HCT116 (cell line): ENCODE results near the gene VSTM2L. TPM values are rescaled to one million over a fixed set of nuclear protein-coding genes. Genes with fewer than 3 reads are reported as not detected.

Experiments used
- ATAC-seq: fragments of 200-7000 bp; cut with Tn5 transposase; 2 replicates; pipeline ENCODE4 v1.9.1; 2020; ENCODE audit warnings: mild to moderate bottlenecking, moderate library complexity
- BruUV-seq: library from RNA; stranded (reverse); fragments of 400-500 nt; replicated peaks from 2 replicates; lab custom pipeline; 2021; lab: Mats Ljungman, UMichigan
- CTCF ChIA-PET: fragments of 300-600 bp; sonication (Branson Sonifier 250); formaldehyde crosslinking; loops from one replicate; lab custom pipeline; 2021; ENCODE audit warnings: antibody characterized with exemption; lab: Charles Lee
- POLR2A ChIA-PET: fragments of 300-600, 350-600 bp; sonication (Branson Sonifier 250); formaldehyde crosslinking; loops from one replicate; lab custom pipeline; 2021; ENCODE audit warnings: antibody characterized with exemption; lab: Charles Lee
- RAD21 ChIA-PET, 2 experiments: fragments of 300-600 bp; sonication (Branson Sonifier 250); formaldehyde crosslinking; loops; one replicate each; lab custom pipeline; 2023; ENCODE audit warnings: low total read pairs in 2 of 2; ENCODE audit not compliant: uncharacterized antibody in 2 of 2, unreplicated experiment in 2 of 2, low non-redundant PET in 1 of 2; lab: Charles Lee
- DNase-seq: peaks from one replicate; pipeline ENCODE4 v3.0.0-alpha.2; 2010; ENCODE audit warnings: low read depth, low spot score
- H2AFZ ChIP-seq: fragments of 200-600 bp; shearing (Covaris generic), sonication (generic); 2 replicates; pipeline ENCODE4 v1.6.1; 2017; ENCODE audit warnings: low read depth, mixed run types, mixed read lengths, antibody characterized with exemption, low read length; ENCODE audit not compliant: poor library complexity, severe bottlenecking
- H3K27ac ChIP-seq: 2 replicates; pipeline ENCODE4 v1.5.1; 2012; ENCODE audit warnings: low read depth, low read length
- H3K27me3 ChIP-seq: fragments of 200-600 bp; sonication (generic); 2 replicates; pipeline ENCODE4 v1.6.1; 2016; ENCODE audit warnings: mixed run types, low read length, mixed read lengths; ENCODE audit not compliant: insufficient read depth
- H3K36me3 ChIP-seq, 2 experiments: fragments of 200-500 bp in 1 of 2; fragments of 200-600 bp in 1 of 2; sonication (Bioruptor generic) in 1 of 2; sonication (generic) in 1 of 2; 2 replicates each; pipeline versions ENCODE4 v1.5.1 to v1.6.1; 2014 to 2016; ENCODE audit warnings: low read length in 2 of 2, inconsistent platforms in 1 of 2, mixed read lengths in 1 of 2, mixed run types in 1 of 2; ENCODE audit not compliant: insufficient read depth in 2 of 2, control insufficient read depth in 1 of 2
- H3K4me1 ChIP-seq, 2 experiments: fragments of 200-600 bp in 1 of 2; sonication (generic) in 1 of 2; 2 replicates each; pipeline versions ENCODE4 v1.5.1 to v1.6.1; 2012 to 2017; ENCODE audit warnings: low read length in 2 of 2, inconsistent platforms in 1 of 2, mild to moderate bottlenecking in 1 of 2, mixed read lengths in 1 of 2, mixed run types in 1 of 2, moderate library complexity in 1 of 2; ENCODE audit not compliant: insufficient read depth in 2 of 2, control insufficient read depth in 1 of 2
- H3K4me2 ChIP-seq: fragments of 200-600 bp; sonication (generic); 2 replicates; pipeline ENCODE4 v1.6.1; 2017; ENCODE audit warnings: mixed run types, low read length, mixed read lengths
- H3K4me3 ChIP-seq, 2 experiments: fragments of 200-600 bp in 1 of 2; sonication (generic) in 1 of 2; replicated peaks in 1 of 2; 2 replicates each; pipeline ENCODE4 v1.5.1; 2011 to 2016; ENCODE audit warnings: low read length in 2 of 2, control low read depth in 1 of 2, low read depth in 1 of 2, mild to moderate bottlenecking in 1 of 2, mixed read lengths in 1 of 2, mixed run types in 1 of 2
- H3K79me2 ChIP-seq: fragments of 200-600 bp; sonication (generic); 2 replicates; pipeline ENCODE4 v1.6.1; 2017; ENCODE audit warnings: mild to moderate bottlenecking, mixed run types, low read length, moderate library complexity, mixed read lengths; ENCODE audit not compliant: insufficient read depth
- H3K9ac ChIP-seq: fragments of 200-600 bp; sonication (generic); 2 replicates; pipeline ENCODE4 v1.6.1; 2016; ENCODE audit warnings: low read length, mixed read lengths
- H3K9me2 ChIP-seq: fragments of 200-600 bp; sonication (generic), shearing (Covaris generic); 2 replicates; pipeline ENCODE4 v1.6.1; 2017; ENCODE audit warnings: mixed run types, mild to moderate bottlenecking, moderate library complexity; ENCODE audit not compliant: insufficient read depth
- H3K9me3 ChIP-seq, 2 experiments: fragments of 200-500 bp in 1 of 2; fragments of 200-600 bp in 1 of 2; sonication (Bioruptor generic) in 1 of 2; sonication (generic) in 1 of 2; 2 replicates each; pipeline ENCODE4 v1.6.1; 2014 to 2017; ENCODE audit warnings: low read length in 2 of 2, mixed read lengths in 2 of 2, inconsistent platforms in 1 of 2, low read depth in 1 of 2, mild to moderate bottlenecking in 1 of 2, mixed run types in 1 of 2, moderate library complexity in 1 of 2; ENCODE audit not compliant: control insufficient read depth in 1 of 2, insufficient read depth in 1 of 2
- H4K20me1 ChIP-seq: fragments of 200-600 bp; sonication (generic), shearing (Covaris generic); 2 replicates; pipeline ENCODE4 v1.6.1; 2017; ENCODE audit warnings: mixed run types, mild to moderate bottlenecking, moderate library complexity; ENCODE audit not compliant: insufficient read depth
- ATF3 ChIP-seq: IDR thresholded peaks from 2 replicates; pipeline ENCODE4 v1.6.1; 2012
- CEBPB ChIP-seq: IDR thresholded peaks from 2 replicates; pipeline ENCODE4 v1.6.1; 2012; ENCODE audit warnings: low read depth
- ELF1 ChIP-seq: IDR thresholded peaks from 2 replicates; pipeline ENCODE4 v1.6.1; 2012; ENCODE audit warnings: low read depth, borderline replicate concordance
- FOSL1 ChIP-seq: IDR thresholded peaks from 2 replicates; pipeline ENCODE4 v1.6.1; 2012; ENCODE audit warnings: low read depth
- JUND ChIP-seq: IDR thresholded peaks from 2 replicates; pipeline ENCODE4 v1.6.1; 2012
- MAX ChIP-seq: IDR thresholded peaks from 2 replicates; pipeline ENCODE4 v1.6.1; 2012
- POLR2A ChIP-seq: IDR thresholded peaks from 2 replicates; pipeline ENCODE4 v1.7.0; 2011; ENCODE audit warnings: borderline replicate concordance; ENCODE audit not compliant: insufficient read depth, insufficient read length; ENCODE audit errors: extremely low read depth
- RAD21 ChIP-seq: IDR thresholded peaks from 2 replicates; pipeline ENCODE4 v1.6.1; 2012; ENCODE audit warnings: low read depth, mild to moderate bottlenecking
- REST ChIP-seq: IDR thresholded peaks from 2 replicates; pipeline ENCODE4 v1.6.1; 2012; ENCODE audit warnings: low read depth
- SIN3A ChIP-seq: IDR thresholded peaks from 2 replicates; pipeline ENCODE4 v1.6.1; 2012; ENCODE audit warnings: low read depth
- SP1 ChIP-seq: IDR thresholded peaks from 2 replicates; pipeline ENCODE4 v1.6.1; 2012; ENCODE audit warnings: low read depth
- SRF ChIP-seq: IDR thresholded peaks from 2 replicates; pipeline ENCODE4 v1.6.1; 2012; ENCODE audit warnings: low read depth
- ZNF274 ChIP-seq: fragments of 200-500 bp; sonication (Bioruptor generic); IDR thresholded peaks from 2 replicates; pipeline ENCODE4 v1.6.1; 2014; ENCODE audit warnings: mild to moderate bottlenecking, low read depth, low read length, inconsistent platforms
- intact Hi-C: fragments of 100-400 bp; cut with micrococcal nuclease; formaldehyde crosslinking; loops from 2 replicates; pipeline ENCODE4 v1.10.0; 2022
- total RNA-seq: library from RNA; stranded (reverse); gene quantifications from one replicate; pipeline ENCODE4 v1.2.1, GENCODE V29; 2021; ENCODE audit not compliant: unreplicated experiment
- TF ChIP-seq, protein P1 (sequence below), 3 experiments: fragments of 200-600 bp in 1 of 3; sonication (generic) in 1 of 3; IDR thresholded peaks in 2 of 3; conservative IDR thresholded peaks in 1 of 3; 2 replicates each; pipeline ENCODE4 v1.5.1; 2012 to 2017; ENCODE audit warnings: low read depth in 2 of 3, low read length in 2 of 3, antibody characterized with exemption in 1 of 3, borderline replicate concordance in 1 of 3, control low read depth in 1 of 3, mild to moderate bottlenecking in 1 of 3, mixed read lengths in 1 of 3, mixed run types in 1 of 3, moderate library complexity in 1 of 3; ENCODE audit not compliant: insufficient read depth in 1 of 3

VSTM2L gene
- total RNA-seq, 1 experiment from 2014 or later, result 0.69 TPM

DNA sequence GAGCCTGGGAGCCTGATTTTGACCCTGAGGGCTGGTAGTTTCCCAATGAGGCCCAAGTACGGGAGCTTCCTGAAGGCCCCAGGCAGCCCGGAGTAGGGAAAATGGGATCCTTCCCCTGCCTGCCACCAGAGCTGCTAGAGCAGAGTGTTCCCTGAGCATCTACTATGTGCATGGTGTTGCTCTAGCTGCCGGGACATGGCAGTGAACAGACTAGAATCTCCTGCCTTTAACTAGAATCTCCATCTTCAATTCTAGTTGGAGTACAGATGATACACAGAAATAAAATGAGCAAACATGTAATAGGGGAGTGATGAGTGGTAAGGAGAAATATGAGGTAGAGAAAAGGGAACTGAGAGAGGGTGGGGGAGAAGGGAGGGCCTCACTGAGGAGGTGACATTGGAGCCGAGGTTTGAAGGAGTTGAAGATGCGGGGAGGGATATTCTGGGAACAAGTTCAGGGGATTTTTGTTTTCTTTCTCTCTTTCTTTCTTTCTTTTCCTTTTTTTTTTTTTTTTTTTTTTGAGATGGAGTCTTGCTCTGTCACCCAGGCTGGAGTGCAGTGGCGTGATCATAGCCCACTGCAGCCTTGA lies 18.5 kb downstream of the VSTM2L start:
- Histone ChIP-seq H3K27me3 (peaks cover 12% of the 10 kb centered on the region; the same call in 1 of the 2 replicates), H3K9ac (no peak overlapping the region), H4K20me1 (no peaks in the 10 kb centered on the region), H3K4me2 (no peak overlapping the region), H3K79me2 (no peaks in the 10 kb centered on the region), H3K9me2 (no peaks in the 10 kb centered on the region), H3K27ac (no peak overlapping the region), H2AFZ (no peak overlapping the region), H3K36me3 (no peaks in the 10 kb centered on the region), H3K4me3 (no peak overlapping the region), H3K9me3 (no peaks in the 10 kb centered on the region), H3K4me1 (no peaks in the 10 kb centered on the region)
- CTCF ChIA-PET, result no interaction called here
- no peak for DNase-seq
- intact Hi-C loops, result no loop called here
- BruUV-seq, result no TSS peak
- POLR2A ChIA-PET, result no interaction called here
- no peak for TF ChIP-seq CEBPB
- no peak for TF ChIP-seq REST
- RAD21 ChIA-PET, result no interaction called here
- ATAC-seq, result no peak

- no peak overlapping the region for H2AFZ ChIP-seq
- H3K4me1 ChIP-seq, result no peaks in the 10 kb centered on the region
- H4K20me1 ChIP-seq, result no peaks in the 10 kb centered on the region
- ATAC-seq (no peak), DNase-seq (no peak)
- ChIA-PET CTCF (no interaction called here), RAD21 (no interaction called here), POLR2A (no interaction called here)
- H3K4me3 ChIP-seq, result no peak overlapping the region
- H3K79me2 ChIP-seq, result no peaks in the 10 kb centered on the region
- H3K9ac ChIP-seq, result no peak overlapping the region
- H3K36me3 ChIP-seq, result no peaks in the 10 kb centered on the region
- intact Hi-C loops, result no loop called here
- H3K9me2 ChIP-seq, result no peaks in the 10 kb centered on the region
- BruUV-seq, result no TSS peak
- no peak overlapping the region for H3K4me2 ChIP-seq
- H3K27me3 ChIP-seq, result peaks cover 12% of the 10 kb centered on the region; the same call in 1 of the 2 replicates
- H3K27ac ChIP-seq, result no peak overlapping the region
- H3K9me3 ChIP-seq, result no peaks in the 10 kb centered on the region
- TF ChIP-seq RAD21 (no peak), SIN3A (no peak), ATF3 (no peak), ZNF274 (no peak), MAX (no peak), ELF1 (no peak), SP1 (no peak), JUND (no peak), POLR2A (no peak), FOSL1 (no peak), SRF (no peak)
- TF ChIP-seq, protein P1, sequence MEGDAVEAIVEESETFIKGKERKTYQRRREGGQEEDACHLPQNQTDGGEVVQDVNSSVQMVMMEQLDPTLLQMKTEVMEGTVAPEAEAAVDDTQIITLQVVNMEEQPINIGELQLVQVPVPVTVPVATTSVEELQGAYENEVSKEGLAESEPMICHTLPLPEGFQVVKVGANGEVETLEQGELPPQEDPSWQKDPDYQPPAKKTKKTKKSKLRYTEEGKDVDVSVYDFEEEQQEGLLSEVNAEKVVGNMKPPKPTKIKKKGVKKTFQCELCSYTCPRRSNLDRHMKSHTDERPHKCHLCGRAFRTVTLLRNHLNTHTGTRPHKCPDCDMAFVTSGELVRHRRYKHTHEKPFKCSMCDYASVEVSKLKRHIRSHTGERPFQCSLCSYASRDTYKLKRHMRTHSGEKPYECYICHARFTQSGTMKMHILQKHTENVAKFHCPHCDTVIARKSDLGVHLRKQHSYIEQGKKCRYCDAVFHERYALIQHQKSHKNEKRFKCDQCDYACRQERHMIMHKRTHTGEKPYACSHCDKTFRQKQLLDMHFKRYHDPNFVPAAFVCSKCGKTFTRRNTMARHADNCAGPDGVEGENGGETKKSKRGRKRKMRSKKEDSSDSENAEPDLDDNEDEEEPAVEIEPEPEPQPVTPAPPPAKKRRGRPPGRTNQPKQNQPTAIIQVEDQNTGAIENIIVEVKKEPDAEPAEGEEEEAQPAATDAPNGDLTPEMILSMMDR (IDR thresholded peaks at IDR 0.05 in 2 of 3, conservative IDR thresholded peaks at IDR 0.05 in 1 of 3; ENCODE audit: borderline replicate concordance in 1 of 3, insufficient read depth in 1 of 3, low read depth in 2 of 3, low read length in 2 of 3), result no peak
These were observed 19.1 kb downstream of the VSTM2L start for GRCh38 chr20:37922016-37922415.
